Activated naive CD4-positive, alpha-beta T cell treated with anti-CD3 and anti-CD28 coated beads, Interleukin-2, amount 50 U/mL, for 24 hours (primary cell): Measurements from ENCODE around the gene CTH.
"Not testable (repeated sequence)": the region's sequence is repeated elsewhere in the genome, so short reads cannot be mapped to it uniquely, and the experiment has no call there.

ENCODE experiments used
- H3K27ac Mint-ChIP-seq: one replicate; pipeline ENCODE4 v1.8.0; 2021; ENCODE audit warnings: mild to moderate bottlenecking, mixed read lengths
- H3K27me3 Mint-ChIP-seq: one replicate; pipeline ENCODE4 v1.8.0; 2021; ENCODE audit warnings: mixed read lengths
- H3K36me3 Mint-ChIP-seq: one replicate; pipeline ENCODE4 v1.8.0; 2021; ENCODE audit warnings: mixed read lengths
- H3K4me1 Mint-ChIP-seq: one replicate; pipeline ENCODE4 v1.8.0; 2021; ENCODE audit warnings: mixed read lengths
- H3K4me3 Mint-ChIP-seq: one replicate; pipeline ENCODE4 v1.8.0; 2021; ENCODE audit warnings: mild to moderate bottlenecking, mixed read lengths
- H3K9me3 Mint-ChIP-seq: one replicate; pipeline ENCODE4 v1.8.0; 2021; ENCODE audit warnings: mixed read lengths

CTH gene

DNA sequence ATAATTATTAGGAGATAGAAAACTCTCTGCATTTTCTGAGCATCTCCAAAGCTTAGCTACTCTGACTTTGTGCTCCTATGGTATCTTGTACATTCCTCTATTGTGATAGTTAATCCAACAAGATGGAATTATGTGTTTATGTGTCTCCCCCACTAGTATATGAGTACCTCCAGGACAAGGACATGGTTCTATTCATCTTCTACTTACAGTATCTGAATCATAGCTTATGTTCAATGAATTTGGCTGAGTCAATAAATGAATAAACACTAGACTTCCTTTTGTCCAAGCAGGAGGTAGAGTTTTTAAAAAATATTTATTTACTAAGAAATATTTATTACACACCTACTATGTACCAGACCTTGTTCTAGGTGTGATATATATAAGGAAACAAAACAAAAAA lies 18.4 kb upstream of the CTH start:
- peaks cover 10% of the 10 kb centered on the region for H3K27me3 Mint-ChIP-seq
- H3K9me3 Mint-ChIP-seq = no peaks in the 10 kb centered on the region
- H3K36me3 Mint-ChIP-seq = no peaks in the 10 kb centered on the region
- H3K4me1 Mint-ChIP-seq = no peaks in the 10 kb centered on the region
- H3K4me3 Mint-ChIP-seq = no peak overlapping the region
- no peak overlapping the region for H3K27ac Mint-ChIP-seq

DNA sequence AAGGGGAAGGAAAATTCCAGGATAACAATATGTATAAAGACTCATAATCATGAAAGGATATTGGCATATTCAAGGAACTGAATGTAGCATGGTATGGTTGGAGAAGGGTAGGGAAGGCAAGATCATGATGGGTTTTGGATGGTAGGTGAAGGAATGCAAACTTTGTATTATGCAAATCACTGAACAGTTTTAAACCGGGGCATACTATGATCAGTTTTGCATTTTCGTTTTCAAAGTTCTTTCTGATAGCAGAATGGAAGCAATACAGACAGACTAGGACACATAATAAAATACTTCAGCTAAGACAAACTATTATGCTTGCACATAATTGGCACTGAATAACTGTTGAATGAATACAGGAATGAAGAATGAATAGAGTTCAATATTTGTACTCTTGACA lies 14.5 kb upstream of the CTH start:
- Mint-ChIP-seq H3K36me3 (no peaks in the 10 kb centered on the region), H3K4me1 (no peaks in the 10 kb centered on the region), H3K4me3 (no peak overlapping the region), H3K27ac (no peak overlapping the region), H3K9me3 (no peaks in the 10 kb centered on the region), H3K27me3 (peaks cover 5% of the 10 kb centered on the region)

DNA sequence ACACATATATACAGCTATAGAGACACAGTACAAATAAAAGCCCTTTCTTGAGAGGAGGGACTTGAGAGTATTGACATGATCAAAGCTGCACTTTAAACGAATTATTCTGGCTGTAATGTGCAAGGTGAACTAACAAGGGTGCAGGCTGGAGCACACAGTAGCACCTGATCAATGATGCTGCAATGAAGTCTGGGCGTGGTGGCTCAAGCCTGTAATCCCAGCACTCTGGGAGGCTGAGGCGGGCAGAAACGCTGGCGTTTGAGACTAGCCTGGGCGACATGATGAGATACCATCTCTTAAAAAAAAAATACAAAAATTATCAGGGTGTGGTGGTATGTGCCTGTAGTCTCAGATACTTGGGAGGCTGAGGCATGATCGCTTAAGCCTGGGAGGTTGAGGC lies 14.1 kb upstream of the CTH start:
- H3K27me3 Mint-ChIP-seq = peaks cover 5% of the 10 kb centered on the region
- no peak overlapping the region for H3K27ac Mint-ChIP-seq
- no peaks in the 10 kb centered on the region for H3K9me3 Mint-ChIP-seq
- no peaks in the 10 kb centered on the region for H3K36me3 Mint-ChIP-seq
- no peaks in the 10 kb centered on the region for H3K4me1 Mint-ChIP-seq
- H3K4me3 Mint-ChIP-seq = no peak overlapping the region

DNA sequence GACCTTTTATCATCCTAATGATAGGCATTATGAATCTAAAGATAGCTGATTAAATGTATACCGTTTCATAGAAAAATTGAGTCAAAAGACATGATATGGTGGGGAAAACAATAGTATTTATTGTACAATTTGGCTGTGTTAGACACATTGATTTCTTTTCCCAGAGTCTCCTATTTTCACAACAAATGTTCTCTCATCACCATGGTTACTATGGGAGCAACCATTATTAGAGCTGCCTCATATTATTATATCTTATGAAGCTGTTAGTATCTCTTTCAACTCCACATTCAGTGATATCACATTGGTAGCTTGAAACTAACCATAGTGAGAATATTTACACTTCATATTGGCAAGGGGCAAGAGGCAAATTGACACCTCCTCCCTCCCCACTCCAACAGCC lies 10.7 kb upstream of the CTH start:
- no peak overlapping the region for H3K4me3 Mint-ChIP-seq
- H3K9me3 Mint-ChIP-seq = no peaks in the 10 kb centered on the region
- H3K27ac Mint-ChIP-seq = no peak overlapping the region
- H3K27me3 Mint-ChIP-seq = peaks cover 6% of the 10 kb centered on the region
- H3K4me1 Mint-ChIP-seq = no peaks in the 10 kb centered on the region
- H3K36me3 Mint-ChIP-seq = no peaks in the 10 kb centered on the region

GRCh38 chr1:70401974-70402373 lies 9.1 kb upstream of the CTH start:
- Mint-ChIP-seq H3K9me3 (no peaks in the 10 kb centered on the region), H3K36me3 (no peaks in the 10 kb centered on the region), H3K27me3 (peaks cover 6% of the 10 kb centered on the region), H3K27ac (no peak overlapping the region), H3K4me1 (no peaks in the 10 kb centered on the region), H3K4me3 (no peak overlapping the region)

DNA sequence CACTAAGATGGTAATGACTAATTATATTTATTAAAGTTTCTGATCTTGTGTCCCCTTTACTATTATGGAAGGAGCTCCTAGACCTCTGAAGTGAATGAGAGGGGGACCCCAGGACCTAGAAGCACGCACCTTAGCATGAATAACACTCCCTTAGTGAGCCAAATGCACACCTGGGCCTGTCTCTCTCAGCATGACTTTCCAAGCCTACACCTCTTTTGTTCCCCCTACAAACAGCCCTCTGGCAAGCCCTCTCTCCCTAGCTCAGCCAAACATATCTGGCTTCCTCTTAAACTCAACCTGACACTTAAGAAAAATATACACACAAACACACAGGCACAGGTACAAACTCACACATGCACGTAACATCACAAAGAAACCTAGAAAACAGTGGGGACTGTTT lies 7.3 kb upstream of the CTH start:
- Mint-ChIP-seq H3K27me3 (peaks cover 6% of the 10 kb centered on the region), H3K4me1 (no peaks in the 10 kb centered on the region), H3K36me3 (no peaks in the 10 kb centered on the region), H3K27ac (no peak overlapping the region), H3K9me3 (no peaks in the 10 kb centered on the region), H3K4me3 (no peak overlapping the region)

- Mint-ChIP-seq H3K27ac (no peak overlapping the region), H3K27me3 (peaks cover 3% of the 10 kb centered on the region), H3K9me3 (no peaks in the 10 kb centered on the region), H3K4me3 (no peak overlapping the region), H3K4me1 (peaks cover 6% of the 10 kb centered on the region), H3K36me3 (no peaks in the 10 kb centered on the region)
Observed at GRCh38 chr1:70405780-70406416, 5.2 kb upstream of the CTH start.

- no peaks in the 10 kb centered on the region for H3K9me3 Mint-ChIP-seq
- H3K4me1 Mint-ChIP-seq = peaks cover 22% of the 10 kb centered on the region
- H3K27me3 Mint-ChIP-seq = peaks cover 3% of the 10 kb centered on the region
- no peak overlapping the region for H3K27ac Mint-ChIP-seq
- H3K4me3 Mint-ChIP-seq = no peak overlapping the region
- H3K36me3 Mint-ChIP-seq = no peaks in the 10 kb centered on the region
Observed at GRCh38 chr1:70409136-70409535, 1.9 kb upstream of the CTH start.

GRCh38 chr1:70411360-70411844 lies 334 bp downstream of the CTH start:
- Mint-ChIP-seq H3K27ac (peak overlapping the region; percentile 94), H3K4me1 (peaks cover 22% of the 10 kb centered on the region), H3K36me3 (no peaks in the 10 kb centered on the region), H3K4me3 (peak overlapping the region; percentile 97), H3K9me3 (no peaks in the 10 kb centered on the region), H3K27me3 (no peaks in the 10 kb centered on the region)

- peaks cover 6% of the 10 kb centered on the region for H3K36me3 Mint-ChIP-seq
- no peak overlapping the region for H3K4me3 Mint-ChIP-seq
- H3K27me3 Mint-ChIP-seq = no peaks in the 10 kb centered on the region
- H3K27ac Mint-ChIP-seq = no peak overlapping the region
- H3K9me3 Mint-ChIP-seq = no peaks in the 10 kb centered on the region
- peaks cover 15% of the 10 kb centered on the region for H3K4me1 Mint-ChIP-seq
Observed at GRCh38 chr1:70415882-70416281, 4.8 kb downstream of the CTH start.

DNA sequence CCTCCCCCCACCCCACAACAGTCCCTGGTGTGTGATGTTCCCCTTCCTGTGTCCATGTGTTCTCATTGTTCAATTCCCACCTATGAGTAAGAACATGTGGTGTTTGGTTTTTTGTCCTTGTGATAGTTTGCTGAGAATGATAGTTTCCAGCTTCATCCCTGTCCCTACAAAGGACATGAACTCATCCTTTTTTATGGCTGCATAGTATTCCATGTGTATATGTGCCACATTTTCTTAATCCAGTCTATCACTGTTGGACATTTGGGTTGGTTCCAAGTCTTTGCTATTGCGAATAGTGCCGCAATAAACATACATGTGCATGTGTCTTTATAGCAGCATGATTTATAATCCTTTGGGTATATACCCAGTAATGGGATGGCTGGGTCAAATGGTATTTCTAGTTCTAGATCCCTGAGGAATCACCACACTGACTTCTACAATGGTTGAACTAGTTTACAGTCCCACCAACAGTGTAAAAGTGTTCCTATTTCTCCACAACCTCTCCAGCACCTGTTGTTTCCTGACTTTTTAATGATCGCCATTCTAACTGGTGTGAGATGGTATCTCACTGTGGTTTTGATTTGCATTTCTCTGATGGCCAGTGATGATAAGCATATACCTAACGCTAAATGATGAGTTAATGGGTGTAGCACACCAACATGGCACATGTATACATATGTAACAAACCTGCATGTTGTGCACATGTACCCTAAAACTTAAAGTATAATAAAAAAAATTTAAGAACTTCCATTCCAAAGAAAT lies 8.1 kb downstream of the CTH start:
- not testable (repeated sequence) for H3K27ac Mint-ChIP-seq, H3K36me3 Mint-ChIP-seq, H3K4me3 Mint-ChIP-seq, H3K27me3 Mint-ChIP-seq, H3K4me1 Mint-ChIP-seq, H3K9me3 Mint-ChIP-seq

- Mint-ChIP-seq H3K4me3 (no peak overlapping the region), H3K36me3 (peaks cover 8% of the 10 kb centered on the region), H3K27me3 (no peaks in the 10 kb centered on the region), H3K4me1 (no peaks in the 10 kb centered on the region), H3K27ac (no peak overlapping the region), H3K9me3 (no peaks in the 10 kb centered on the region)
Observed at GRCh38 chr1:70420320-70420719, 9.3 kb downstream of the CTH start.

DNA sequence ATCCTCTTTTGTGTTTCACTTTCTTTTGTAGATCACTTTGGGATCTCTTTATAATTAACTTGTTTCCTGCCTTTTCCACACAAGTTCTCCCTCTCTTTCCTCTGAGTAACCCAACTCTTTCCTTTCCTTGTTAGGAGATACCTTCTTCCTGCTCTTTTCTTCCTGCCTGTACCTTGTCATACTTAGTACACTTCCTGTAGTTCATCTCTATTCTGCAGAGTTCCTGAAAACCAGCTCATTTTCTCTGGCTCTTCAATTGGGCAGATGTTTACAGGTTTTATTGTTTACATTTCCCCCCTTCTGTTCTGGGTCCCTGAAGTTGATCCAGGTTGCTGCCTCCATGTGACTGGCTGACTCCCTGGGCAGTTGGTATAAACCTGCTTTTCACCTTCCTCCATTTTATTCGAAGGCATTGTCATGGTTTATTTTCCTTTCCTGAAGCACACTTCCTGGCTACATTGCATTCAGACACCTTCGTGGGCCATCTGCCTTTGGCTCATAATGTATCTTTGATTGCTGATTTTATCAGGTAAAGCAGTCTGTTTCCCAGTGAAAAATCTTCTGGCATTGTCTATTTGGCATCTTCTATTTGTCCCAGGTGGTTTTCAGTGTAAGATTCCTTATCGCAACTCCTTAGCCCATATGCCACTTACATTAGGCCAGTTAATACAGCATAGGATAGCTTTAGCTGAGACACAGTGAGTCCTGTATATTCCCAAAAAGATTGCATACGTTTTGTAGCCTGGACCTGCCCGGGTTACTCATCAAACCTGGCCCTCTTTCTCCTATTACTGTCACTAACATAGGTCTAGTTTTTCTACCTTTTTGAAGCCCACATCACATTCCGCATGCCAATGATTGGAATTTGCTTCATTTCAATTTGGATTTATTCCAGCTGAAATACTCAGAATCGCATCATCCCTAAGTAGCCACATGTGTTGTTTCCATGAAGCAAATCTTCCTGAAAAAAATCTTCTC lies 15.4 kb downstream of the CTH start:
- no peaks in the 10 kb centered on the region for H3K9me3 Mint-ChIP-seq
- no peaks in the 10 kb centered on the region for H3K4me1 Mint-ChIP-seq
- H3K36me3 Mint-ChIP-seq = peaks cover 2% of the 10 kb centered on the region
- no peaks in the 10 kb centered on the region for H3K27me3 Mint-ChIP-seq
- H3K4me3 Mint-ChIP-seq = no peak overlapping the region
- H3K27ac Mint-ChIP-seq = no peak overlapping the region

DNA sequence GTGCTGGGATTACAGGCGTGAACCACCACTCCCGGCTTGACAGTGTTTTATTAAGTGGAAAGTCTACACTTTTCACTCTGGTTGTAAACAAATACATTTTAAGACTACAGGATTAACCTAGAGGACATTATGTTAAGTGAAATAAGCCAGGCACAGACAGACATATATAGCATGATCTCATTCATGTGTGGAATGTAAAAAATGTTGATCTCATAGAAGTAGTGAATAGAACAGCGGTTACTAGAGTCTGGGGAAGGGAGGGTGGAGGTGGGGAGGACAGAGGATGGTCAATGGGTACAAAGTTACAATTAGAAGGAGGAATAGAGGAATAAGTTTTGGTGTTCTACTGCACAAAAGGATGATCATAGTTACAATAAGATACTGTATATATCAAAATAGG lies 16.9 kb downstream of the CTH start:
- H3K27me3 Mint-ChIP-seq = no peaks in the 10 kb centered on the region
- no peak overlapping the region for H3K4me3 Mint-ChIP-seq
- H3K36me3 Mint-ChIP-seq = peaks cover 8% of the 10 kb centered on the region

DNA sequence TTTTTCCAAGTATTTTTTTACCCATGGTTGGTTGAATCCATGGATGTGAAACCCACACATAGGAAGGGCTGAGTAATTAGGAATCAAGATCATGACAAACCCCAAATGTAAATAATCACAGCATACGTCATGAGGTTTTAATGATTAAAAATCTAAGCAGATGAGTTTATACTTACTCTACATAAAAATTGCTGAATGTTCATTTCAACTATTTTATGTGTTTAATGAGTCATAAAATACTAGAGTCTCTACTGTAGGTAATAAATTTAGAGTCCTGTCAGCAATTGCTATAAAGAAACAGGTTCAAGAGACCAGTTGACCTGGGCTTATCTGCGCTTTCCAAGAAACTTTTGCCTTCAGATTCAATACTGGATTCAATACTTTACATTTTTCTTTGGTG lies 18.2 kb downstream of the CTH start:
- no peak overlapping the region for H3K4me3 Mint-ChIP-seq
- H3K36me3 Mint-ChIP-seq = peaks cover 10% of the 10 kb centered on the region
- H3K27ac Mint-ChIP-seq = no peak overlapping the region
- H3K4me1 Mint-ChIP-seq = no peaks in the 10 kb centered on the region
- no peaks in the 10 kb centered on the region for H3K27me3 Mint-ChIP-seq
- no peaks in the 10 kb centered on the region for H3K9me3 Mint-ChIP-seq

More for the DNA sequence above, 16.9 kb downstream of the CTH start:
- H3K9me3 Mint-ChIP-seq = no peaks in the 10 kb centered on the region
- H3K4me1 Mint-ChIP-seq = no peaks in the 10 kb centered on the region
- H3K27ac Mint-ChIP-seq = no peak overlapping the region

GRCh38 chr1:70429757-70430156 lies 18.7 kb downstream of the CTH start:
- no peaks in the 10 kb centered on the region for H3K27me3 Mint-ChIP-seq
- H3K27ac Mint-ChIP-seq = no peak overlapping the region
- H3K4me1 Mint-ChIP-seq = no peaks in the 10 kb centered on the region
- H3K4me3 Mint-ChIP-seq = no peak overlapping the region
- H3K9me3 Mint-ChIP-seq = no peaks in the 10 kb centered on the region
- peaks cover 10% of the 10 kb centered on the region for H3K36me3 Mint-ChIP-seq
